Adipocyte (in vitro differentiated cells): ENCODE data around the gene USF1.
"Not testable (repeated sequence)": the region's sequence is repeated elsewhere in the genome, so short reads cannot be mapped to it uniquely, and the experiment has no call there.

ENCODE experiments used
- DNase-seq: peaks from one replicate; pipeline ENCODE4 v3.0.0-alpha.2; 2015; ENCODE audit warnings: low read depth
- H3K27me3 ChIP-seq: replicated peaks from 2 replicates; pipeline ENCODE4 v1.7.0; 2013; ENCODE audit warnings: mild to moderate bottlenecking, low read length, moderate library complexity; ENCODE audit not compliant: control insufficient read depth, insufficient read depth
- H3K36me3 ChIP-seq: 2 replicates; pipeline ENCODE4 v1.7.0; 2013; ENCODE audit warnings: low read length, mild to moderate bottlenecking, moderate library complexity; ENCODE audit not compliant: control insufficient read depth, insufficient read depth, severe bottlenecking
- H3K4me1 ChIP-seq: 2 replicates; pipeline ENCODE4 v1.7.0; 2013; ENCODE audit warnings: mild to moderate bottlenecking, low read length, moderate library complexity; ENCODE audit not compliant: control insufficient read depth, insufficient read depth
- H3K4me3 ChIP-seq: 2 replicates; pipeline ENCODE4 v1.7.0; 2013; ENCODE audit warnings: mild to moderate bottlenecking, low read length, moderate library complexity
- H3K9ac ChIP-seq: 2 replicates; pipeline ENCODE4 v1.7.0; 2013; ENCODE audit warnings: mild to moderate bottlenecking, low read length, moderate library complexity
- H3K9me3 ChIP-seq: 2 replicates; pipeline ENCODE4 v1.7.0; 2013; ENCODE audit warnings: mild to moderate bottlenecking, low read length, moderate library complexity; ENCODE audit not compliant: control insufficient read depth

Gene USF1

DNA sequence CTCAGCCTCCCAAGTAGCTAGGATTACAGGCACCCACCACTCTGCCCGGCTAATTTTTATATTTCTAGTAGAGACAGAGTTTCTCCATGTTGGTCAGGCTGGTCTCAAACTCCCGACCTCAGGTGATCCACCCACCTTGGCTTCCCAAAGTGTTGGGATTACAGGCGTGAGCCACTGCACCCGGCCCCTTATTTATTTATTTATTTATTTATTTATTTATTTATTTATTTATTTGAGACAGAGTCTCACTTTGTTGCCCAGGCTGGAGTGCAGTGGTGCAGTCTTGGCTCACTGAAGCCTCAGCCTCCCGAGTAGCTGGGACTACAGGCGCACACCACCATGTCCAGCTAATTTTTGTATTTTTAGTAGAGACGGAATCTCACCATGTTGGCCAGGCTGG, 19.9 kb upstream of the USF1 start:
- H3K9me3 ChIP-seq, DNase-seq, H3K4me1 ChIP-seq, H3K4me3 ChIP-seq, H3K9ac ChIP-seq, H3K27me3 ChIP-seq, H3K36me3 ChIP-seq: not testable (repeated sequence)

DNA sequence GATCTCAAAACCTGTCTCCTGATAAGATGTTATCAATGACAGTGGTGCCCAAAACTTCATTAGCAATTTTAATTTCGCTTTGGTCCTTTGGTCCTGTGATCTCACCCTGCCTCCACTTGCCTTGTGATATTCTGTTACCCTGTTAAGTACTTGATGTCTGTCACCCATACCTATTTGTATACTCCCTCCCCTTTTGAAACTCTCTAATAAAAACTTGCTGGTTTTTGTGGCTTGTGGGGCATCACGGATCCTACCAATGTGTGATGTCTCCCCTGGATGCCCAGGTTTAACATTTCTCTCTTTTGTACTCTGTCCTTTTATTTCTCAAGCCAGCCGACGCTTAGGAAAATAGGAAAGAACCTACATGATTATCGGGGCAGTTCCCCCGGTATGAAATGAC, 18.2 kb upstream of the USF1 start:
- not testable (repeated sequence) for DNase-seq, H3K9me3 ChIP-seq, H3K36me3 ChIP-seq, H3K9ac ChIP-seq, H3K4me1 ChIP-seq, H3K27me3 ChIP-seq, H3K4me3 ChIP-seq

DNA sequence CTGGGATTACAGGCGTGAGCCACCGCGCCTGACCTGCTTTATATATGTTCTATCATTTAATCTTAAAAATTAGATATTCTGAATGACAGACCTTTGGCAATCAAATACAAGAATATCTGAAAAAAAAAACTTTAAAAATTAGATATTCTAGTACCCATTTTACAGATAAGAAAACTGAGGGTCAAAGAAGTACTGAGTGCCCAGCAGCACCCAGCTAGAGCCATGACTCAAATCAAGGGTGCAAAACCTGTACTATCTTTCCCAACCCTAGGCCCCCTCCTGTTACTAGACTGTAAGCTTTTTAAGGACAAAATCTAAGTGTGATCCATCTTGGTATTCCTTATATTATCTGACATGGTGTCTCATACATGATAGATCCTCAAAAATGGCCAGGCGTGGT, 15.6 kb upstream of the USF1 start:
- peaks cover 7% of the 10 kb centered on the region for H3K27me3 ChIP-seq
- no peak overlapping the region for H3K9ac ChIP-seq
- no peaks in the 10 kb centered on the region for H3K36me3 ChIP-seq
- H3K9me3 ChIP-seq: no peaks in the 10 kb centered on the region
- H3K4me3 ChIP-seq: no peak overlapping the region
- no peaks in the 10 kb centered on the region for H3K4me1 ChIP-seq
- no peak for DNase-seq

DNA sequence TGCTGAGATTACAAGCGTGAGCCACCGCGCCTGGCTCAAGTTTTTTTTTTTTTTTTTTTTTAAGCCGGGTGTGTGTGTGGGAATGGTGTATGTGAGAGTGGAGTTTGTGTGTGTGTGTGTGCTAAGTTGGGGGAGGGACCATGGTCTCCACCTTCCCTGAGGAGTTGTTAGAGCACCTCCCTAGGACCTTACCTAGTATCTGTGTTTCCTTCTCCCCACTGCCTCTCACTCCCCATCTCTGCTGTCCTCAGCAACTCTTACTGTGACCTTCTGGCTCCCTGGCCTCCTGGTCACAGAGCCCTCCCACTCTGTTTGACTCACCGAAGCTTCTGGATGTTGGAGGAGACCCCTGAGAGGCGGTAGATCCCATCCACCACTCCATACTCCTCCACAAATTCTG, 13.5 kb upstream of the USF1 start:
- H3K27me3 ChIP-seq: peaks cover 6% of the 10 kb centered on the region
- H3K4me1 ChIP-seq: no peaks in the 10 kb centered on the region
- no peak overlapping the region for H3K9ac ChIP-seq
- DNase-seq: no peak
- no peak overlapping the region for H3K4me3 ChIP-seq
- H3K9me3 ChIP-seq: no peaks in the 10 kb centered on the region
- H3K36me3 ChIP-seq: no peaks in the 10 kb centered on the region

DNA sequence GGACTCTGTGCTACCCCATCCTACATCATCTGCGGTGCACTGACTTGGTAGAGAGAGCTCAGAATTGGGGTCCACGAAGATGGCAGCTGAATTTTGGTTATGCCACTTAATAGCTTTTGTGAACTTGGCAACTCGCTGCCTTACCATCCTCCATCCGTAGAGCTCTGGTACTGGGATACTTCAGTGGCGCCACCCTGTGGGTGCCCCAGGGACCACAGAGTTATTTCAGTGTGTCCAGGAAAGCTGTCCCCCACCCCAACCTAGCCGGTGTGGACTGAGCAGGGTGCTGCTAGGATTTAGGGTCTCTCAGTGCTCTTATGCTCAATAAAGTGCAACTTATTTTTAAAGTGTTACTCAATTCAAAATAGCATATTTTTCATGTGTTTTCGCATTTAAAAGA, 9.0 kb upstream of the USF1 start:
- H3K27me3 ChIP-seq: peaks cover 6% of the 10 kb centered on the region
- peaks cover 2% of the 10 kb centered on the region for H3K9me3 ChIP-seq
- no peaks in the 10 kb centered on the region for H3K4me1 ChIP-seq
- DNase-seq: no peak
- H3K4me3 ChIP-seq: no peak overlapping the region
- H3K9ac ChIP-seq: no peak overlapping the region
- no peaks in the 10 kb centered on the region for H3K36me3 ChIP-seq

DNA sequence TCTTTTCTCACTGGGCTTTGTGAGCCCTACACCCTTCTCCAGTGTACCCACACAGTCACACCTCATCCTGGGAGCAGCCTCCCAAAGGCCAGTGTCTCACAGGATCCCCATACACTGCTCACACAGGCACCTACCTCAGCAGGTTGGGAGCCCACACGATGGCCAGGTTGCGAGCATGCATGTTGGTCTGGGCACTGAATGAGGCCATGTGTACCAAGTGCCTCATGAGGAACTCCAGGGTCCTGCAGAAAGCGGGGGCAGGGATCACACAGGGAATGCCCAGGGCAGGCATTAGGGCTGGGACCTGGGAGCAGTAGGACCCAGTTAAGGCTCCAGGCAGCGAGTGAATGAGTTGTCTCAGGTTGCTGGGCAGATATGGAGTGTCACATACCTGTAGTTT, 8.5 kb upstream of the USF1 start:
- Histone ChIP-seq H3K9ac (no peak overlapping the region), H3K4me1 (no peaks in the 10 kb centered on the region), H3K27me3 (peaks cover 3% of the 10 kb centered on the region), H3K36me3 (no peaks in the 10 kb centered on the region), H3K4me3 (no peak overlapping the region), H3K9me3 (peaks cover 7% of the 10 kb centered on the region)
- no peak for DNase-seq

DNA sequence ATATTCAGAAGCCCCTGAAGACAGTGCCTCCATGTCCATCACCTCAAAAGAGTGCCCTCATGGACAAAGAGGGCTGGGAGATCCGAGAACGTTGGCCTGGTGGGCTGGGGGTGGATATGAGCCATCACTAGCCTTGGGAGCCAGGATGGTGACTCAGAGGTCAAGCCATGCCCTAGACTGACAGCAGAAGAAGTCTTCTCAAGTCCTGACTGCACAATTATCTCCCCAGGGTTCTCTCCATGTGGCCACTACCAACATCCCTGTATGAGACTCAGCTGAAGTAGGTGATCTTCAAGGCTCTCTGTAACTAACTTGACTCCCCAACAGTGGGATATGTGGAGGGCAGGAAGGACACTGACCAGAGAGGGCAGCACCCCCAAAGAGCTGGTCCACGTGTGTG, 7.1 kb upstream of the USF1 start:
- Histone ChIP-seq H3K4me1 (no peaks in the 10 kb centered on the region), H3K9me3 (peaks cover 18% of the 10 kb centered on the region), H3K27me3 (peaks cover 2% of the 10 kb centered on the region), H3K4me3 (no peak overlapping the region), H3K9ac (no peak overlapping the region), H3K36me3 (no peaks in the 10 kb centered on the region)
- DNase-seq: no peak

DNA sequence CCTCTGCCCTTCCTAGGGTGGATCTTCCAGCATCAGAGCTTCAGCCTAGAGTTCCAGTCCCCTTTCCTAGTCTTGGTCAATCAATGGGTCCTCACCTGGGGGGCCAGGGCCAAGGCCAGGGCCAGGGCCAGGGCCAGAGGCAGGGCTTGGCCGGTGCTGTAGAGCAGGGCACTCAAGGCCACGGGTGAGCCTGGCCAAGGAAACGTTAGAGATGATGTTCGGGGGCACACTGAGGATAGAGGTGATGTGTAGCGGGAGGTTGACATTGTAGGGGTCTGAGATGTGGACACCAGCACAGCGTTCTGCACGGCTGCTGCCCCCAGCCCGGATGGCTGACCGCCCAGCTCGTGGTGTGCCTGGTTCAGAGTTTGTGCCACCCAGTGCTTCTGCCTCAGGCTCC, 5.4 kb upstream of the USF1 start:
- H3K4me1 ChIP-seq: peaks cover 5% of the 10 kb centered on the region
- H3K9ac ChIP-seq: no peak overlapping the region
- no peak for DNase-seq
- peaks cover 2% of the 10 kb centered on the region for H3K27me3 ChIP-seq
- H3K9me3 ChIP-seq: peaks cover 18% of the 10 kb centered on the region
- no peak overlapping the region for H3K4me3 ChIP-seq
- no peaks in the 10 kb centered on the region for H3K36me3 ChIP-seq

DNA sequence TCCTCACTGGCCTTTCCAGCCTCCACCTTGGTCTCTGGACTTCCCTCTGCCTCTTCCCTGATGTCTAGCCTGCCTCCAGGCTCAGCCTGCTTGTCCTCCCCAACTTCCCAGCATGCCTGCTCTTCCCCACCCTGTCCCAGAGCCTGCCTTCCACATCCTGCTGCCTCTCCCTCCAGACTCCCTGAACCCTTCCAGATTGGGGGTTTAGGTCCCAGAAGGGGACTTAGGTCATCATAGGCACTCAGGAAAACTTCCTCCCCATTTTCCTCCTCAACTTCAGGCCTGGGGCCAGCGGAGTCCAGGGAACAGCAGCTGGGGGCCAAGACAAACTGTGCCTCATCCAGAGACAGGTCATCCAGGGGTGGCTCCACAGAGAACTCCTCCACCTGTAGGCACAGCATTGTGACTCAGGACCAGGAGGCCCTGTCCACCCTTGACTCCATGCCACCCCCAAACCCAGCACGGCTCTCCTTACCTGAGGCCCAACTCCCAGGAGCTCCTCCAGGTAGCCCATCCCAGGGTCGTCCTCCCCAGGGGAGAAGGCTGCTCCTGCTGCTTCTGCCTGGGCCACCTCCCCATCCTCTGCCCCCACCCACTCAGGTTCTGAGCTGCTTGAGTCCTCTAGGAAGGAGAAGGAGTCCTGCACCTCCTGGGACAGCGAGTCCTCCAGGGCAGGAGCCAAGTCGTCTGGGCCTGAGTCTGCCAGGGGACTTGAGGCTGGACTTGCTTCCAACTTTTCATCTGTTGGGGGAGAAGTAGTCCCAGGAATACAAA, 3.4 kb upstream of the USF1 start:
- no peak for DNase-seq
- no peak overlapping the region for H3K4me3 ChIP-seq
- H3K9ac ChIP-seq: no peak overlapping the region
- peaks cover 13% of the 10 kb centered on the region for H3K4me1 ChIP-seq
- H3K9me3 ChIP-seq: peaks cover 18% of the 10 kb centered on the region
- no peaks in the 10 kb centered on the region for H3K36me3 ChIP-seq
- no peaks in the 10 kb centered on the region for H3K27me3 ChIP-seq

DNA sequence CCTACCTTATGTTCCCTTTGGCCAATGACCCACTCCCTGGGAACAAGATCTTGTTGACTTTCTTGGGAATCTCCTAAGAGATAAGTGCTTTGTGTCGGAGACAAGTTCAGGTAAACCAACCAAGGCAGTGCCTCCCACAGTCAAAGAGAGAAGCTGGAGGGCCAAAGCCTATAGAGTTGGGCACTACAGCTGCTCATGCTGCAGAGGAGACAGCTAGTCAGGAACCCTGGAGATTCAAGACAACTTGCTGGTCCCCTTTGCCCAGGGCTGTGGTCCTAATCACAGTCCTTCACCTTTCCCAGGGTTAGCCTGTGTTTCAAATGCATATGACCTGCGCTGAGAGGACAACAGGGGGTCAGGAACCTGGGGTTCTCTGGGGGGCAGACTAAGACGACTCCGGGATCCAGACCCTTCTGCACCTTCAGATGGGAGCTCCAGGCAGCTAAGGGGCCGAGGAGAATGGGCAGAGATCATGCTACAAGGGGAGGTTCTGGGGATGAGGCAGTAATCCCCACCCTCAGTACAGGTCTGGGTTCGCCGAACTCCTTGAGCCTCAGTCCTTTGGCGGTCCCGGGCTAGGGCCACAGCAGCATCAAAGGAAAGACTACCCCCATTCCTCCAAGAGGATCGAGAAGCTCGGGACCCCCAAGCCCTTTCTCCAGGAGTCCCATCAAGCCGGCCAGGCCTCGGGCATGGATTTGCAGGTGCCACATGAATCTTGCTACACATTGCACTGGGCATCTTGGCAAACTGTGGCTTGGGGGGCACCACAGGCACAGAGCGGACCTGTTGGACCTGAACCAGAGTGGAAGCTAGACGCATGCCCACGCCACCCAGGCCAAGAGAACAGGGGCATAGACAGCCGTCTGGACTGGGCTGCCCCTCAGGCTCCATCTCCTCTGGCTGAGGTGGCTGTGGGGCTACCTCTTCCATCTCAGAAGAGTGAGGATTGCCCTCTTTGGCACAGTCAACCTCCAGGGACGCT, 2.0 kb upstream of the USF1 start:
- Histone ChIP-seq H3K36me3 (peaks cover 3% of the 10 kb centered on the region), H3K4me3 (no peak overlapping the region), H3K9ac (no peak overlapping the region), H3K27me3 (no peaks in the 10 kb centered on the region), H3K9me3 (peaks cover 18% of the 10 kb centered on the region), H3K4me1 (peaks cover 14% of the 10 kb centered on the region)
- DNase-seq: no peak

DNA sequence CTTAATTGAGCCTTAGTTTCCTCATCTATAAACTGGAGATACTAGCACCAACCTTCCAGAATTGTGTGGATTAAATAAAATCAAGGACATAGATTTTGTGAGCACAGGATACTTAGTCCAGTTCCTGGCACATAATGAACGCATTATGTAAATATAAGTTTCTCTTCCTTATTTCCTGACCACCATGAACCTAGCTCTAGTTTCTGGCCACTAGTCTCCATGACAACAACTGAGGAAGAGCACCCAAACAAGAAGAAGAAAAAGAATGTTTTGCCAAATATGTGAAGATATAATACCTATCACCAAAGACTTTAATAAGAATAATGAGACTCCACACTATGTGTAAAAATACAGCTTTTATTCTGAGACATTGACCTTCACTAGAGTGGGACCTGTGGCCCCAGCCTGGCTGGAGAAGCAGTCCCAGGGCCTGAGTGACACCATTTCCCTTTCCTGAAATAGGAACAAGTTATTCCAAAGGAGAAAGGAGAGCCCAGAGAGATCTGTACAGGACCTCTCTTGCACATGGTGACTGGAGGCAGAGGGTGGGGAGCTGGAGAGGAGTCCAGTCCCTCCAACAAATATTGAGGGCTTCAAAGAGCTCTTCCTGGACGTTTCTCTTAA, 940 bp upstream of the USF1 start:
- DNase-seq: no peak
- H3K27me3 ChIP-seq: no peaks in the 10 kb centered on the region
- peak overlapping the region; percentile 98 for H3K9ac ChIP-seq
- H3K36me3 ChIP-seq: peaks cover 14% of the 10 kb centered on the region
- peak overlapping the region; percentile 96 for H3K4me3 ChIP-seq
- peaks cover 14% of the 10 kb centered on the region for H3K4me1 ChIP-seq
- peaks cover 18% of the 10 kb centered on the region for H3K9me3 ChIP-seq
